GM21423 (cell line): ENCODE measurements around the gene SPHK1.
A peak's percentile ranks its signal among the peaks of the same experiment; 100 is the strongest.
"Not testable (repeated sequence)": the region's sequence is repeated elsewhere in the genome, so short reads cannot be mapped to it uniquely, and the experiment has no call there.

Experiments
- ATAC-seq: cut with Tn5 transposase; IDR thresholded peaks from one replicate; pipeline ENCODE4 v1.9.1; 2021; ENCODE audit warnings: mild to moderate bottlenecking, moderate library complexity; ENCODE audit not compliant: unreplicated experiment

Gene SPHK1, protein sequence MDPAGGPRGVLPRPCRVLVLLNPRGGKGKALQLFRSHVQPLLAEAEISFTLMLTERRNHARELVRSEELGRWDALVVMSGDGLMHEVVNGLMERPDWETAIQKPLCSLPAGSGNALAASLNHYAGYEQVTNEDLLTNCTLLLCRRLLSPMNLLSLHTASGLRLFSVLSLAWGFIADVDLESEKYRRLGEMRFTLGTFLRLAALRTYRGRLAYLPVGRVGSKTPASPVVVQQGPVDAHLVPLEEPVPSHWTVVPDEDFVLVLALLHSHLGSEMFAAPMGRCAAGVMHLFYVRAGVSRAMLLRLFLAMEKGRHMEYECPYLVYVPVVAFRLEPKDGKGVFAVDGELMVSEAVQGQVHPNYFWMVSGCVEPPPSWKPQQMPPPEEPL

DNA sequence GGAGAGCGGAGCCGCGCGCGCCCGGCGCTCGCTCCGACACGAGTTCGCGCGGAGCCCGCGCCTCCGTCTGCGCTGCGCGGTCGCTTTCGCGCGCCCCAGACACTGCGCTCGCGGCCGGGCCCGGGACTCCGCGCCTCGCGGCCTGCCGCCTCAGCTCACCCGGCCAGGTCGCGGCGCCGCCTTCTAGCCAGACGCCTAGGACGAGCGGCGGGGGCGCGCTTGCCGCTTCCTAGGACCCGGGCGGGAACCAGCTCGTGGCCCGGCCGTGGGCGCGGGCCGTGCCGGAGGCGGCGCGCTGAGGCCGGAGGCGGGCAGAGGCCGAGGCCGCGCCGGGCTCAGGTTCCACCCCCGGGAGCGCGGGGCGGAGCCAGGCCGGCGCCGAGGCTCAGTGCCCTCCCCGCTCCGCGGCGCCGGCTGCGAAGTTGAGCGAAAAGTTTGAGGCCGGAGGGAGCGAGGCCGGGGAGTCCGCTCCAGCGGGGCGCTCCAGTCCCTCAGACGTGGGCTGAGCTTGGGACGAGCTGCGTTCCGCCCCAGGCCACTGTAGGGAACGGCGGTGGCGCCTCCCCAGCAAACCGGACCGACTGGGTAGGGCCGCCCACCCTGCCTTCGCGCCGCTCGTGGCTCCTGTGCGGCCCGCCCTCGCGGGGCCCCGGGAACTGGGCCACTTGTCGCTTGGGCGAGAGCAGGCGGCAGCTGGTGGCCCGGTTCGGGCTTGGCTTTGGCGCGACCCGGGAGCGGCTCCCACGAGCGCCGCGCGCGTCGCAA, at the start of gene SPHK1:
Gene SPHK1, plus strand, starts transcription at position 388 of the 765 bp plus-strand sequence. CDS start 1,036 bp downstream, outside the sequence.
- ATAC-seq = peak; percentile 61

DNA sequence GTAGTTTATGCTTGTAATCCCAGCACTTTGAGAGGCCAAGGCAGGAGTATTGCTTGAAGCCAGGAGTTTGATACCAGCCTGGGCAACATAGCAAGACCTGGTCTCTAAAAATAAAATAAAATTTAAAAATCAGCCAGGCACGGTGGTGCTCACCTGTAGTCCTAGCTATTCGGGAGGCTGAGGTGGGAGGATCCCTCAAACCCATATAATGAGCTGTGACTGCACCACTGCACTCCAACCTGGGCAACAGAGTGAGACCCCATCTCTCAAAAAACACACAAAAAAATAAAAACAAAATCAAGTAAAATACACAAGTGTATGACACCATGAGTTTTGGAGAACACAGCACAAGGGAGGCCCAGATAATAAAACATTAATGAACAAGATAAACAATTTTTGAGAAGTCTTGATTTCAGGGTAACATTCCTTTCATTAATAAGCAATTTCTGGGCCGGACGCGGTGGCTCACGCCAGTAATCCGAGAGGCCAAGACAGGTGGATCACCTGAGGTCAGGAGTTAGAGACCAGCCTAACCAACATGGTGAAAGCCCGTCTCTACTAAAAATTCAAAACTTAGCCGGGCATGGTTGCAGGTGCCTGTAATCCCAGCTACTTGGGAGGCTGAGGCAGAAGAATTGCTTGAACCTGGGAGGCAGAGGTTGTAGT, 48.6 kb upstream of the SPHK1 start:
- ATAC-seq = no peak

DNA sequence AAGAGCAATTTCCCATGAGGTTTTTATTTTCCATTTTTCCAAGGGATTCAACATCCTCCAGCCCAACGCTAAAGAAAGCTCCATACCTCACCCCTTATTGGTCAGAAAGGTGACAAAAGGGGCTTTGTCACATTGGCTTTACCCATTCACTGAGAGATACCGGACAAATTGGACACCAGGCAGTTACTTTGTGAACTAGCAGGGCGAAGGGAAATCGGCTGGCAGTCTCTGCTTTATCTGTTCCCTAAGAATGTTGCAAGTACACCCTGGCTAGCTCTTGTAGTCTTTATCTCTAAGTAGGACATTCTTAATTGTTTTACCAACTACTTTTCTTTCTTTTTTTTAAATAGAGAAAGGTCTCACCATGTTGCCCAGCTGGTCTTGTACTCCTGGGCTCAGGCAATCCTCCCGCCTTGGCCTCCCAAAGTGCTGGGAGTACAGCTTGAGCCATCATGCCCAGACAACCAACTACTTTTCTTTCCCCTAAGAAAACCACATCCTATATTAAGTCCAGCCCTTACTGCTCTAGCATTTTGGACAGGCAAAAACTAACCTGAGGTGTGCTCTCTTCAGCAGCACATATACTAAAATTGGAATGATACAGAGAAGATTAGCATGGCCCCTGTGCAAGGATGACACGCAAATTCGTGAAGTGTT, 47.5 kb upstream of the SPHK1 start:
- no peak for ATAC-seq

DNA sequence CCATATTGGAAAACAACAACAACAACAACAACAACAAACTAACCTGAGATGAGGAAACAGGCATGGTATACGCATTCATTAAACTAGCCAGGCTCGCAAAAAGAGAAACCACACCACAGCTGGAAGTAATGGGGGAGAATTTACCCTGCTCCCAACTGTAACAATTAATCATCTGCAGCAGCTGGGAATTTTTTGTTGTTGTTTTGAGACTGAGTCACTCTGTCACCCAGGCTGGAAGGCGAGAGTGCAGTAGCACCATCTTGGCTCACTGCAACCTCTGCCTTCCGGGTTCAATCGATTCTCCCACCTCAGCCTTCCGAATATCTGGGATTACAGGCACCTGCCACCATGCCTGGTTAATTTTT, 47.0 kb upstream of the SPHK1 start:
- no peak for ATAC-seq

DNA sequence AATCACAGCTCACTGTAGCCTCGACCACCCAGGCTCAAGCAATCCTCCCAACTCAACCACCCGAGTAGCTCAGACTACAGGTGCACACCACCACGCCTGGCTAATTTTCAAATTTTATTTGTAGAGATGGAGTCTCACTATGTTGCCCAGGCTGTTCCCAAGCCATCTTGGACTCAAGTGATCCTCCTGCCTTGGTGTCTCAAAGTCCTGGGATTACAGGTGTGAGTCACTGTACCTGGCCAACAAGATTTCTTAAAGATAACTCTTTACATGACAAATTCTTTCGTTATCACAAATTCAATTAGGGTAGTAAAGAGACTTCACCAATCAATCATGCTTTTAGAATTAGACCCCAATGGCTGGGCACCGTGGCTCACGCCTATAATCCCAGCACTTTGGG, 43.1 kb upstream of the SPHK1 start:
- ATAC-seq = no peak

DNA sequence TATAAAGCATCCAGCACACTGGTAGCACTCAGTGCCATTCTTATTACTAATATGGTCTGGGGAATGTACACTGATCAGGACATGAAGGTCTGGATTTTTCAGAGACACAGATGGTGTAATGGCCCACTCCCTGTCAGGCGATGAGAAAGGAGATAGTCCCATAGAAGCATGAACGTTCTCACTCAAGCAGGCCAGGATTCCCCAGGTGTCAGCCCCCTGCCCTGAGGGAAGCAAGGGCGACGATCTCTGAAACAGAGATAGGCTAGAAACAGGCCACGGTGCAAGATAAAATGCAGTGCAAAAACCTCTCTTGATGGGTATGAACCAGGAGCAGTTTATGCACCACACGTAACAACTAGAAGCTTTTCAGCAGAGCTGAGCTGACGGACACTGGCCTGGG, 41.3 kb upstream of the SPHK1 start:
- ATAC-seq = no peak

DNA sequence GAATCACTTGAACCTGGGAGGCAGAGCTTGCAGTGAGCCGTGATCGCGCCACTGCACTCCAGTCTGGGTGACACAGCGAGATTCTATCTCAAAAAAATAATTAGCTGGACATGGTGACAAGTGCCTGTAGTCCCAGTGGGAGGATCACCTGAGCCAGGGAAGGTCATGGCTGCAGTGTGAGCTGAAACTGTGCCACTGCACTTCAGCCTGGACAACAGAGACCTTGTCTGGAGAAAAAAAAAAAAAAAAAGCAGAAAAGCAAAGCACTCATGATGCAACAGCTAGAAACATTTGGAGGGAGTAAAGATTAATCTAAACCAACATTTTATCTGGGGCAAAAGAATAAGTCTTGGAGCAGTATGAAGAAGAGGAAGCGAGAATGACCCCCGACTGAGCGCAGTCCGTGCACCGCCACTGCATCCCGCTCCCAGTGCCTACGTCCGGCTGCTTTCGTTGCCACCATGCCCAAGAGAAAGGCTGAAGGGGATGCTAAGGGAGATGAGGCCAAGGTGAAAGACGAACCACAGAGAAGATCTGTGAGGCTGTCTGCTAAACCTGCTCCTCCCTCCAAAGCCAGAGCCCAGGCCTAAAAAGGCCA, 38.9 kb upstream of the SPHK1 start:
- ATAC-seq = no peak

DNA sequence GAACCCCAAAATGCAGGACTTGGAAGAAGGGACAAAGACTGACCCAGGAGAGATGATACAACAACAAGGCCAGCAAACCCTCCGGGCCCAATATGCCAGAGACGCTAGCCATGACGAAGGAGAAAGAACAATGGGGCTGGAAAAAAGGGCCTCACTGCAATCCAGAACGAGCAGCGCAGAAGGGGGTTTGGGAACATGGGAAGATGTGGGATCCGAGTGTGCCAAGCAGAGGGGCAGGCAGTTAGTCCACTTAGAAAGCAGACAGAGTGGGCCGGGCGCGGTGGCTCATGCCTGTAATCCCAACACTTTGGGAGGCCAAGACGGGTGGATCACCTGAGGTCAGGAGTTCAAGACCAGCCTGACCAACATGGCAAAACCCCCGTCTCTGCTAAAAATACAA, 37.5 kb upstream of the SPHK1 start:
- not testable (repeated sequence) for ATAC-seq

DNA sequence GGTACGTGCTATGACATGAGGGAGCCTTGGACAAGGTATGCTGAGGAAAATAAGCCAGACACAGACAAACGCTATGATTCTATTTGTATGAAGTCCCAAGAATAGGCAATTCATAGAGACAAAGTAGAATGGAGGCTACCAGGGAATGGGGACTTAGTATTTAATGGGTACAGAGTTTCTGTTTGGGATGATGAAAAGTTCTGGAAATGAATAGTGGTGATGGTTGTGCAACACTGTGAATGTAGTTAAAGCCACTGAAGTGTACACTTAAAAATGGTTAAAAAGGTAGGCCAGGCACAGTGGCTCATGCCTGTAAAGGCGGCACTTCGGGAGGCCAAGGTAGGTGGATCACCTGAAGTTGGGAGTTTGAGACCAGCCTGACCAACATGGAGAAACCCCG, 33.9 kb upstream of the SPHK1 start:
- ATAC-seq = no peak

DNA sequence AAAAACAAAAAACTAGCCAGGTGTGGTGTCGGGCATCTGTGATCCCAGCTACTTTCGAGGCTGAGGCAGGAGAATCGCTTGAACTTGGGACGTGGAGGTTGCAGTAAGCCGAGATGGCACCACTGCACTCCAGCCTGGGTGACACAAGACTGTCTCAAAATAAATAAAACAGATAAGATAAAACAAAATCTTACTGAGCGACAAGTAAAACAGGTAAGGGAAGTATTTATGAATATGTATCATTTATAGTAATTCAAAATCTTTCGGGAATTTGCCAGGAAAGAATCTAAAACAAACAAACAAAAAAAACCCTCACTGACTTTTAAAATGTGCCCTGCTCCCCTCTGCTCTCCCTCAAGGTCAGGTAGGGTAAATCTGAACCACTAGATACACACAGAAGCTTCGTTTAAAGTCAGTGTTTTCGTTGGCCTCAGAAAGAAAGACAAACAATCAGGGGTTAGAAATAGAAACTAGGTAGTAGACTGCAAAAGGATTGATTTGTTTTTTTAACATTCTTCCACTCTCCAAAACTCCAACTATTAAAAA, 32.8 kb upstream of the SPHK1 start:
- ATAC-seq = no peak

DNA sequence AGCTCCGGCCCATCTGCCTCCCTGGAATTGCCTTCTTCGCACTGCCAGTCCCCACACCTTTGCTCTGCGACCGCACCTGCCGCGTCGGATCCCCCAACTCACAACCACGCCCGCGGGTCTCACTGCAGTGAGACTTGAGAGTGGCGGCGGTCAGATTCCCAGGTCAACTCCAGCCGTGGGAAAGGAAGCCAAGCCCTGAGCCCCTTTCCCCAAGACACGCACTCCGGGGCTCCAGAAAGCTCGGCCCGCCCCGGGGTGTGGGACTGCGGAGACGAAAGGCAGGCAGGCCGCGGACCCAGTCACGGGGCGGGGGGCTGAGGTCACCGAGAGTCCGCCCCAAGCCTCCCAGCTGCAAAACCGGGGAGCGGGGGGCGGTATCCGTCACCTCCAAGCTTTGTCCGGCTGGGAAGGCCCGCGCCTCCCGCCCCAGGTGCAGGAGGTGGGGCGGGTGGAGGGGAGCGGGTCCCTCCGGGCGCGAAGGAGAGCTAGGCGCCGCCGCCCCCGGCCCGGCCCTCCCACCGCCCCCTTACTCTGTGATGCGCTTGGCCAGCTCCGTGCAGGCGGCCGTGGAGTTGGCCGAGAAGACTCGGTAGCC, 31.3 kb upstream of the SPHK1 start:
- ATAC-seq = peak; percentile 21

DNA sequence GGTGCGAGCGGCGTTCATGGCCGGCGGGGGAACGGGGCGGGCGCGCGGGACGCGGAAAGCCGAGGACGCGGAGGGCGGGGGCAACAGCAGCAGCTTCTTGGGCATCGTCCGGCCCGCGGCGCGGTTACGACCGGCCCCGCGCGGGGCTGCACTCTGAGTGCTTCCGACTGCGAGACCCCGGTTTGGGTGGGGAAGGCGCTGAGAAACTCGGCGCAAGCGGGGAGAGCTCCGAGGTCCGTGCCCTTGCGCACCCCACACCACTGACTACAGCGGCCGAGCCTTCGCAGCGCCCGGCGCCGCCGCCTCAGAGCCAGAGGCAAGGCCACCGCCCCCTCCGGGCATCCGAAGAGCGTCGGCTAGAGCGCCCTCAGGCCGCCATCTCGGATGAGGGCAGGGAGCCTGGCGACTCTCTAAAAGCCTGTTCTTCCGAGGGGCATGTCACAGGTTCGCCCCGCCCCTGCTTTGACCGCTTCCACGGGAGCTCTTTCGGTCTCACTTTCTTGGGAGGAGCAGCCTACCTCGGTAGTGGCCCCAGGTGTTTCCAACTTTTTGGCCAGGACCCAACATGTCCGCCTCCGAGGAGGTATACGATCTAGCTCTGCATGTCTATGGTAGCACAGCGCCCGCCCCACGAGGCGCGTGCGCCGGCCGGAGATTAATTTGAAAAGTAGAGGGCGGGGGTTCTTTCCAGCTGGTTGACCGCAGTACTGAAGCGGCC, 30.7 kb upstream of the SPHK1 start, which contains the start of gene PRPSAP1:
Gene PRPSAP1, minus strand, starts transcription at position 318 of the 718 bp plus-strand sequence. Its CDS starts 213 bp downstream, at position 105.
- ATAC-seq = peak; percentile 83

DNA sequence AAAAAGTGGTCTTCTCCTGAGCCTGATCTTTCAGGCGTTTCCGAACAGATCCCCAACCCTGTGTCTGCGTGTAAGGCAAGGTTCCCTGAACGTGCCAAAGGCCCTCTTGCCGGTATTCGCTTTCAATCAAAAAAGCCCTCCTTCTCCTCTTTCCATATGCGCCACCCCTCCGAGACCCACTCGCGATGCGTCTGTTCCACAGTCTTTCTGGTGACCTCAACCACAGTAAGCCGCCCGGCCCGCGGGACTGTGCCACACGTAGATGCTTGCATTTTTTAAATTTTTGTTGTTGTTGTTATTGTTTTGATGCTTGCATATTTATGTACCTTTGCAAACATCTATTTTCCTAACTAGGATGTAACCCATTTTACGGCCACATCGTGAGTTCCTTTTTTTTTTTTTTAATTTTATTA, 30.1 kb upstream of the SPHK1 start:
- no peak for ATAC-seq

DNA sequence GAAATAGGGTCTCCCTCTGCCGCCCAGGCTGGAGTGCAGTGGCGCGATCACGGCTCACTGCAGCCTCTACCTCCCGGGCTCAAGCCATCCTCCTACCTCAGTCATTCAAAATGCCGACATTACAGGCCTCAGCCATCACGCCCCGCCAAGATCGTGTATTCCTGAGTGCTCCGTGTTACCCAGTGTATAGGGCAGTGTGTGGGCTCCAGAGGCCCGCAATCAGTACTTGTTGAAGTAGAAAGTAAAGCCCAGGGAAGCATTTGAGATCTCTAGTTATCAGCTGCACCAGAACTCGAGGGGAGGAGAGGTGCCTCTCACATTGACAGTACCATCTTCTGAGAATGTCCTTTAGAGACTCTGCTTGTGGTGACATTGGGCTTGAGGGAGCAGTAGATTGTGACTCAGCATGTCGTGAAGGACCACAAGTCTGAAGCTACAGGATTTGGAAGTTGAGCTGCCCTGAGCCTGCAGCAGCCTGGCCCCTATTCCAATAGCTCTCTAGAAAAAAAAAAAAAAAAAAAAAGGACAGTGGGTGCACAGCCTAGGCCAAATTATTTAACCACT, 29.6 kb upstream of the SPHK1 start:
- ATAC-seq = no peak

DNA sequence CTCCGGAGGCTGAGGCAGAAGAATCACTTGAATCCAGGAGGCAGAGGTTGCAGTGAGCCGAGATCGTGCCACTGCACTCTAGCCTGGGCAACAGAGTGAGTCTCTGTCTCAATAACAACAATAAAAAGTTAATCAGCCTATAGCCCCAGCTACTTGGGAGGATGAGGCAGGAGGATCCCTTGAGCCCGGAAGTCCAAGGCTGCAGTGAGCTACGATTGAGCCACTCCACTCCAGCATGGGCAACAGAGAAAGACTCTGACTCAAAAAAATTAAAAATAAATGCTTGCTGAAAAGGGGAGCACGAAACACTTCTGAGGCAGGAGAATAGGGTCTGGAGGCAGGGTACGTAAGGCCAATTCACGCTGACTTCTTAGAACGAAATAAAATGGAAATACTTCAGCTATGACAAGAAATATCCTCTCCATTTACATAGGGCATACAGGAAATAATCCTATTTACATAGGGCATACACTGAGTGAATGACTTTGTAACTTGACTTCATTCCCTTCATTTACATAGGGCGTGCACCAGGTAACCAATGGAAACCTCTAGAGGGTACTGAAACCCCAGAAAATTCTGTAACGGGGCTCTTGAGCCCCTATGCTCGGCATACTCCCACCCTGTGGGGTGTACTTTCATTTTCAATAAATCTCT, 27.5 kb upstream of the SPHK1 start:
- ATAC-seq = no peak

DNA sequence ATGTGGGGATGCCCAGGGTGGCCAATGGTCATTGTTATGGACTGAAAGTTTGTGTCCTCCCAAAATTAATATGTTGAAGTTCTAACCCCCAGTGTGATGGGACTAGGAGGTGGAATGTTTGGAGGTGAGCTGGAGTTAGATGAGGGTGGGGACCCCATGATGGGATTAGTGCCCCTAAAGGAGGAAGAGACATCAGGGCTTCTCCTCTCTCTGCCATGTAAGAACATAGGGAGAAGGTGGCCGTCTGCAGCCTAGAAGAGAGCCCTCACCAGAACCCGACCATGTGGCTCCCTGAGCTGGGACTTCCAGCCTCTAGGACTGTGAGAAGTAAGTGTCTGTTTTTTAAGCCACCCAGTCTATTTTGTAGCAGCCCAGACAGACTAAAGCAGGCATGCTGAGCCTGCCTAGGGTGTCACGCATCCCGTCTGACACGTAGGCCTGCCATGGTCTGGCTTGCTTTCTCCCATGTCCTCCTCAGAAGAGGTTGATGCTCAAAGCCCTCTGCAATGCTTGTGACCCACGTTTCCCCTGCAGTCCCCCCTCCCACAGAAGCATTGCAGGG, 26.7 kb upstream of the SPHK1 start:
- no peak for ATAC-seq

DNA sequence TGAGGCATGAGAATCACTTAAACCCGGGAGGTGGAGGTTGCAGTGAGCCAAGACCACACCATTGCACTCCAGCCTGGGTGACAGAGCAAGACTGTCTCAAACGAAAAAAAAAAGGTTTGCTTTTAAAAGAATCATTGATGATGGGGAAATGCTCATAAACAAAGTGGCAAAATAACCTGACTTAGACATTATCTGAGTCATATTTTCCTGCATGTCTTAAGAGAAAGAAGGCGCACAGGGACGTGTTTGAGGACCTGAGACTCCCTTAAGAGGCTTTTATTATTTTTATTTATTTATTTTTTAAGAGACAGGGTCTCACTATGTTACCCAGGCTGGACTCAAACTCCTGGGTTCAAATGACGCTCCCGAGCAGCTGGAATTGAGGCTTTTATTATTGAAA, 25.0 kb upstream of the SPHK1 start:
- ATAC-seq = no peak

DNA sequence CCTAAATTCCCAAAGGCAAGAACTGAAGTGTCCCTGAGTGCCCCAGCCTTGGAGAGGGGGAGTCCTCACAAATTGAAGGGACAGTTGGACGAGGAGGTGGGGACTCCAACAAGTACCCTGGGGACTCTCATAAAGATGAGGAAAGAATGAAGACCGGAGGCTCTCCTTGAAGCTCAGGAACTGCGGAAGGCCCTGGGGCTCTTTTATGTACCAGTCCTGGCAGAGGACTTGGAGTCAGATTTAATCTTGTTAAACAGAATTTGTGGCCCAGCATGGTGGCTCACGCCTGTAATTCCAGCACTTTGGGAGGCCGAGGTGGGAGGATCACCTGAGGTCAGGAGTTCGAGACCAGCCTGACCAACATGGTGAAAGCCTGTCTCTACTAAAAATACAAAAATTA, 24.6 kb upstream of the SPHK1 start:
- not testable (repeated sequence) for ATAC-seq
